Measurements from ENCODE around the gene RNF157. TPM values are rescaled to one million over a fixed set of nuclear protein-coding genes. Genes with fewer than 3 reads are reported as not detected.

RNF157 gene
- total and polyA plus RNA-seq, 2 of the 13 experiments (the other 11 are each of a cell fraction or from before 2014, with no cell fraction given), result 0.44 to 1.5 TPM

DNA sequence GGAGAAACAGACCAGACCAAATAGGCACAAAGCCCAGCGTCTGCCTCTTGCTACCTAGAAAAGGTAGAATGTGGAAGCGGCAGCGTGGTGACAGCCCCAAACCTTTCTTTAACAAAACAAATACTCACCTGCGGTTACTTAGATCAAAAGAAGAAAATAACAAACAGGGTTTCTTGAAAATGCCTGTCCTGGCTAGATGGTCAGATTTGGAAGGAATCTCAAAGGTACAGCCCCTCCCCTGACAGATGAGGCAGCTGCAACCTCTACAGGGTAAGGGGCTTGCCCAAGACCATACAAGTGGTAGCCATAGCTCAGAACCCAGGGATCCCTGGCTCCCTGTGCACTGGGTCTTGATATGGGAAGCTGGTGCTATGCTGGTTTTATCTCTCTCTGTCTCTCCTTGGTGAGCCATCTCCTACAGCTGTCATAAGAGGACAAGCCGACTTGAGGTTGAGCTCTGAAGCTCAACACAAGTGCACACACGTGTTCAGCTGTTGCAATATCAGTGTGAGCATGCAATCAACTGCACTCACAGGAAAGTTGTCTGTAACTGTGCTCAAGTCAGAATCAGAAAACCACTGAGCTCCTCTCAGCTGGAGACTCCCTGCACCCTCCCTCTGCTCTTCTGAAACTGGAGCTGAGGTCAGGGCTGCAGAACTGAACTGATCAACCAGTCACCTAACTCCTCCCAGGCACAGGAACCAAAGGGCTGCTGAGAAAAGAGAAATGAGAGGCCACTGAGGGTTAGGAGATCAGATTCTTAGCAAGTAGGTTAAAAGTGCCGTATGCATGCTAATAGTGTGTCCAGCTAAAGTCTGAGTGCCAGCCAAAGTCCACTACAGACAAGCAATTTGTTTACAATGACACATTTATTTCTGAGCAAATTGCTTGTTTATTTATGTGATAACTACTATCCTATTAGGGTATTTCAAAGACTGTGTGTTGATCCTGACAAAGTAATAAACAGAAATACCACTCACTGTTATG, 6.1 kb upstream of the RNF157 start (continued):
- TF ChIP-seq, protein P1, sequence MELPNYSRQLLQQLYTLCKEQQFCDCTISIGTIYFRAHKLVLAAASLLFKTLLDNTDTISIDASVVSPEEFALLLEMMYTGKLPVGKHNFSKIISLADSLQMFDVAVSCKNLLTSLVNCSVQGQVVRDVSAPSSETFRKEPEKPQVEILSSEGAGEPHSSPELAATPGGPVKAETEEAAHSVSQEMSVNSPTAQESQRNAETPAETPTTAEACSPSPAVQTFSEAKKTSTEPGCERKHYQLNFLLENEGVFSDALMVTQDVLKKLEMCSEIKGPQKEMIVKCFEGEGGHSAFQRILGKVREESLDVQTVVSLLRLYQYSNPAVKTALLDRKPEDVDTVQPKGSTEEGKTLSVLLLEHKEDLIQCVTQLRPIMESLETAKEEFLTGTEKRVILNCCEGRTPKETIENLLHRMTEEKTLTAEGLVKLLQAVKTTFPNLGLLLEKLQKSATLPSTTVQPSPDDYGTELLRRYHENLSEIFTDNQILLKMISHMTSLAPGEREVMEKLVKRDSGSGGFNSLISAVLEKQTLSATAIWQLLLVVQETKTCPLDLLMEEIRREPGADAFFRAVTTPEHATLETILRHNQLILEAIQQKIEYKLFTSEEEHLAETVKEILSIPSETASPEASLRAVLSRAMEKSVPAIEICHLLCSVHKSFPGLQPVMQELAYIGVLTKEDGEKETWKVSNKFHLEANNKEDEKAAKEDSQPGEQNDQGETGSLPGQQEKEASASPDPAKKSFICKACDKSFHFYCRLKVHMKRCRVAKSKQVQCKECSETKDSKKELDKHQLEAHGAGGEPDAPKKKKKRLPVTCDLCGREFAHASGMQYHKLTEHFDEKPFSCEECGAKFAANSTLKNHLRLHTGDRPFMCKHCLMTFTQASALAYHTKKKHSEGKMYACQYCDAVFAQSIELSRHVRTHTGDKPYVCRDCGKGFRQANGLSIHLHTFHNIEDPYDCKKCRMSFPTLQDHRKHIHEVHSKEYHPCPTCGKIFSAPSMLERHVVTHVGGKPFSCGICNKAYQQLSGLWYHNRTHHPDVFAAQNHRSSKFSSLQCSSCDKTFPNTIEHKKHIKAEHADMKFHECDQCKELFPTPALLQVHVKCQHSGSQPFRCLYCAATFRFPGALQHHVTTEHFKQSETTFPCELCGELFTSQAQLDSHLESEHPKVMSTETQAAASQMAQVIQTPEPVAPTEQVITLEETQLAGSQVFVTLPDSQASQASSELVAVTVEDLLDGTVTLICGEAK (IDR thresholded peaks at IDR 0.05), result no peak
- TF ChIP-seq, protein P1 (CRISPR knock-in tag; IDR thresholded peaks at IDR 0.05), result no peak
- TF ChIP-seq FOSL2 (CRISPR knock-in tag; IDR thresholded peaks at IDR 0.05), result 0 out of 2 replicates have a peak, but pooled peaks have one; percentile 7
- TF ChIP-seq, protein P2, sequence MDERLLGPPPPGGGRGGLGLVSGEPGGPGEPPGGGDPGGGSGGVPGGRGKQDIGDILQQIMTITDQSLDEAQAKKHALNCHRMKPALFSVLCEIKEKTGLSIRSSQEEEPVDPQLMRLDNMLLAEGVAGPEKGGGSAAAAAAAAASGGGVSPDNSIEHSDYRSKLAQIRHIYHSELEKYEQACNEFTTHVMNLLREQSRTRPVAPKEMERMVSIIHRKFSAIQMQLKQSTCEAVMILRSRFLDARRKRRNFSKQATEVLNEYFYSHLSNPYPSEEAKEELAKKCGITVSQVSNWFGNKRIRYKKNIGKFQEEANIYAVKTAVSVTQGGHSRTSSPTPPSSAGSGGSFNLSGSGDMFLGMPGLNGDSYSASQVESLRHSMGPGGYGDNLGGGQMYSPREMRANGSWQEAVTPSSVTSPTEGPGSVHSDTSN (CRISPR knock-in tag; IDR thresholded peaks at IDR 0.05), result no peak
- no peak for TF ChIP-seq ZNF709 (CRISPR knock-in tag; IDR thresholded peaks at IDR 0.05)
- TF ChIP-seq TARDBP (CRISPR knock-in tag; IDR thresholded peaks at IDR 0.05), result peak; percentile 44; the same call in 1 of the 2 replicates
- no peak for TF ChIP-seq ZNF549 (CRISPR knock-in tag; IDR thresholded peaks at IDR 0.05)
- TF ChIP-seq, protein P3, sequence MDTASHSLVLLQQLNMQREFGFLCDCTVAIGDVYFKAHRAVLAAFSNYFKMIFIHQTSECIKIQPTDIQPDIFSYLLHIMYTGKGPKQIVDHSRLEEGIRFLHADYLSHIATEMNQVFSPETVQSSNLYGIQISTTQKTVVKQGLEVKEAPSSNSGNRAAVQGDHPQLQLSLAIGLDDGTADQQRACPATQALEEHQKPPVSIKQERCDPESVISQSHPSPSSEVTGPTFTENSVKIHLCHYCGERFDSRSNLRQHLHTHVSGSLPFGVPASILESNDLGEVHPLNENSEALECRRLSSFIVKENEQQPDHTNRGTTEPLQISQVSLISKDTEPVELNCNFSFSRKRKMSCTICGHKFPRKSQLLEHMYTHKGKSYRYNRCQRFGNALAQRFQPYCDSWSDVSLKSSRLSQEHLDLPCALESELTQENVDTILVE (CRISPR knock-in tag; IDR thresholded peaks at IDR 0.05), result no peak
- TF ChIP-seq ZNF616 (CRISPR knock-in tag; IDR thresholded peaks at IDR 0.05; ENCODE audit: low read depth), result no peak
- TF ChIP-seq ZNF30 (CRISPR knock-in tag; IDR thresholded peaks at IDR 0.05), result 0 out of 2 replicates have a peak, but pooled peaks have one; percentile 3
- TF ChIP-seq, protein P4, sequence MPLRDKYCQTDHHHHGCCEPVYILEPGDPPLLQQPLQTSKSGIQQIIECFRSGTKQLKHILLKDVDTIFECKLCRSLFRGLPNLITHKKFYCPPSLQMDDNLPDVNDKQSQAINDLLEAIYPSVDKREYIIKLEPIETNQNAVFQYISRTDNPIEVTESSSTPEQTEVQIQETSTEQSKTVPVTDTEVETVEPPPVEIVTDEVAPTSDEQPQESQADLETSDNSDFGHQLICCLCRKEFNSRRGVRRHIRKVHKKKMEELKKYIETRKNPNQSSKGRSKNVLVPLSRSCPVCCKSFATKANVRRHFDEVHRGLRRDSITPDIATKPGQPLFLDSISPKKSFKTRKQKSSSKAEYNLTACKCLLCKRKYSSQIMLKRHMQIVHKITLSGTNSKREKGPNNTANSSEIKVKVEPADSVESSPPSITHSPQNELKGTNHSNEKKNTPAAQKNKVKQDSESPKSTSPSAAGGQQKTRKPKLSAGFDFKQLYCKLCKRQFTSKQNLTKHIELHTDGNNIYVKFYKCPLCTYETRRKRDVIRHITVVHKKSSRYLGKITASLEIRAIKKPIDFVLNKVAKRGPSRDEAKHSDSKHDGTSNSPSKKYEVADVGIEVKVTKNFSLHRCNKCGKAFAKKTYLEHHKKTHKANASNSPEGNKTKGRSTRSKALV (CRISPR knock-in tag; IDR thresholded peaks at IDR 0.05), result 0 out of 2 replicates have a peak, but pooled peaks have one; percentile 41
- TF ChIP-seq, protein P5, sequence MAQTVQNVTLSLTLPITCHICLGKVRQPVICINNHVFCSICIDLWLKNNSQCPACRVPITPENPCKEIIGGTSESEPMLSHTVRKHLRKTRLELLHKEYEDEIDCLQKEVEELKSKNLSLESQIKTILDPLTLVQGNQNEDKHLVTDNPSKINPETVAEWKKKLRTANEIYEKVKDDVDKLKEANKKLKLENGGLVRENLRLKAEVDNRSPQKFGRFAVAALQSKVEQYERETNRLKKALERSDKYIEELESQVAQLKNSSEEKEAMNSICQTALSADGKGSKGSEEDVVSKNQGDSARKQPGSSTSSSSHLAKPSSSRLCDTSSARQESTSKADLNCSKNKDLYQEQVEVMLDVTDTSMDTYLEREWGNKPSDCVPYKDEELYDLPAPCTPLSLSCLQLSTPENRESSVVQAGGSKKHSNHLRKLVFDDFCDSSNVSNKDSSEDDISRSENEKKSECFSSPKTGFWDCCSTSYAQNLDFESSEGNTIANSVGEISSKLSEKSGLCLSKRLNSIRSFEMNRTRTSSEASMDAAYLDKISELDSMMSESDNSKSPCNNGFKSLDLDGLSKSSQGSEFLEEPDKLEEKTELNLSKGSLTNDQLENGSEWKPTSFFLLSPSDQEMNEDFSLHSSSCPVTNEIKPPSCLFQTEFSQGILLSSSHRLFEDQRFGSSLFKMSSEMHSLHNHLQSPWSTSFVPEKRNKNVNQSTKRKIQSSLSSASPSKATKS (CRISPR knock-in tag; IDR thresholded peaks at IDR 0.05), result no peak
